ENCODE data around the gene ITGA5.

ITGA5 gene

GRCh38 chr12:54384591-54385041 is 34.5 kb downstream of the ITGA5 start, which contains the start of gene ZNF385A:
TSS of gene ZNF385A (minus strand) at chr12:54384733. CDS start at chr12:54384514, 219 bp downstream.
- TF ChIP-seq TAF1 (IDR thresholded peaks at IDR 0.05; ENCODE audit: borderline replicate concordance, insufficient read depth, low read length) (no peak), REST (IDR thresholded peaks at IDR 0.05; ENCODE audit: insufficient read depth in 1 of 2, low read depth in 2 of 2, low read length in 2 of 2) (no peak), POLR2AphosphoS5 (IDR thresholded peaks at IDR 0.05; ENCODE audit: low read depth, low read length) (no peak)

- no peak for TF ChIP-seq TAF1 (IDR thresholded peaks at IDR 0.05; ENCODE audit: borderline replicate concordance, insufficient read depth, low read length)
- TF ChIP-seq FOXP2 (optimal IDR thresholded peaks at IDR 0.05; ENCODE audit: borderline replicate concordance, extremely low read depth, extremely low read length, insufficient read depth): no peak
- no peak for TF ChIP-seq SIN3A (IDR thresholded peaks at IDR 0.05; ENCODE audit: borderline replicate concordance, insufficient read depth, low read length)
- no peak for TF ChIP-seq POLR2AphosphoS5 (IDR thresholded peaks at IDR 0.05; ENCODE audit: low read depth, low read length)
- TF ChIP-seq REST (IDR thresholded peaks at IDR 0.05; ENCODE audit: insufficient read depth in 1 of 2, low read depth in 2 of 2, low read length in 2 of 2): no peak
Observed at GRCh38 chr12:54383041-54383609, 35.9 kb downstream of the ITGA5 start.

GRCh38 chr12:54381136-54381535 is 37.9 kb downstream of the ITGA5 start:
- no peak for TF ChIP-seq TAF1 (IDR thresholded peaks at IDR 0.05; ENCODE audit: borderline replicate concordance, insufficient read depth, low read length)
- TF ChIP-seq POLR2AphosphoS5 (IDR thresholded peaks at IDR 0.05; ENCODE audit: low read depth, low read length): no peak
- TF ChIP-seq FOXP2 (optimal IDR thresholded peaks at IDR 0.05; ENCODE audit: borderline replicate concordance, extremely low read depth, extremely low read length, insufficient read depth): no peak
- no peak for TF ChIP-seq SIN3A (IDR thresholded peaks at IDR 0.05; ENCODE audit: borderline replicate concordance, insufficient read depth, low read length)
- no peak for TF ChIP-seq REST (IDR thresholded peaks at IDR 0.05; ENCODE audit: insufficient read depth in 1 of 2, low read depth in 2 of 2, low read length in 2 of 2)

GRCh38 chr12:54379398-54380201 is 39.5 kb downstream of the ITGA5 start:
- no peak for TF ChIP-seq POLR2AphosphoS5 (IDR thresholded peaks at IDR 0.05; ENCODE audit: low read depth, low read length)
- TF ChIP-seq FOXP2 (optimal IDR thresholded peaks at IDR 0.05; ENCODE audit: borderline replicate concordance, extremely low read depth, extremely low read length, insufficient read depth): peak; percentile 55

- TF ChIP-seq REST (IDR thresholded peaks at IDR 0.05; ENCODE audit: insufficient read depth in 1 of 2, low read depth in 2 of 2, low read length in 2 of 2) (no peak), FOXP2 (optimal IDR thresholded peaks at IDR 0.05; ENCODE audit: borderline replicate concordance, extremely low read depth, extremely low read length, insufficient read depth) (no peak), POLR2AphosphoS5 (IDR thresholded peaks at IDR 0.05; ENCODE audit: low read depth, low read length) (0 out of 2 replicates have a peak, but pooled peaks have one; percentile 39), TAF1 (IDR thresholded peaks at IDR 0.05; ENCODE audit: borderline replicate concordance, insufficient read depth, low read length) (0 out of 2 replicates have a peak, but pooled peaks have one; percentile 37)
Observed at GRCh38 chr12:54378796-54379397, 40.2 kb downstream of the ITGA5 start.

All from PFSK-1 (cell line).